SH-SY5Y (cell line): ENCODE data around the gene AHSP.

Source experiments
- GATA2 ChIP-seq: IDR thresholded peaks from 2 replicates; pipeline ENCODE4 v1.6.1; 2011; ENCODE audit warnings: mild to moderate bottlenecking, low read depth, low read length
- GATA3 ChIP-seq: IDR thresholded peaks from 2 replicates; pipeline ENCODE4 v1.6.1; 2011; ENCODE audit warnings: low read depth, mild to moderate bottlenecking, low read length, moderate library complexity

DNA sequence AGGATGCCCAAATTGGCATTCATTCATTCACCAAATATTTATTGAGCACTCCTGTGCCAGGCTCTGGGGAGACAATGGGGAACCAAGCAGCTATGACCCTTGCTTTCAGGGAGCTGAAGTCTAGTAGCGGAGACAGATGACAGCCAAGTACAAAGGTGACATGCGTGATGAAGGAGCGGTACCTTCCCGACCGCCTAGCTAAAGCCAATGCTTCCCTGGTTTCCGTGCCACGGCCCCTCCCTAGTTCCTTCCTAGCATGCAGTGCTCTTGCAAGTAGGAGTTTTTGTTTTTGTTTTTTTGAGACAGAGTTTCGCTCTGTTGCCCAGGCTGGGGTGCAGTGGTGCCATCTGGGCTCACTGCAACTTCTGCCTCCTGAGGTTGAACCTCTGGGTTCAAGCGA, 47.9 kb upstream of the AHSP start:
- TF ChIP-seq GATA2 = no peak
- no peak for TF ChIP-seq GATA3
